IMR-90 (cell line): Measurements from ENCODE around the gene PTGDS. TPM values are rescaled to one million over a fixed set of nuclear protein-coding genes. Genes with fewer than 3 reads are reported as not detected.

ENCODE experiments used
- ATAC-seq: fragments of 200-7000 bp; cut with Tn5 transposase; 2 replicates; pipeline ENCODE4 v1.9.1; 2020; ENCODE audit warnings: low read depth, mild to moderate bottlenecking, moderate library complexity
- BruUV-seq: library from RNA; stranded (reverse); fragments of 400-500 nt; replicated peaks from 2 replicates; lab custom pipeline; 2021; lab: Mats Ljungman, UMichigan
- CTCF ChIA-PET: fragments of 300-600 bp; formaldehyde crosslinking; extraction: SDS; loops from one replicate; lab custom pipeline; 2021; ENCODE audit warnings: antibody characterized with exemption; lab: Yijun Ruan, JAX
- POLR2A ChIA-PET: fragments of 300-600 bp; sonication (Branson Sonifier 250); formaldehyde crosslinking; loops from one replicate; lab custom pipeline; 2022; ENCODE audit warnings: antibody characterized with exemption; ENCODE audit not compliant: unreplicated experiment; lab: Charles Lee
- DNase-seq: peaks from one replicate; pipeline ENCODE4 v3.0.0; 2013
- H2AFZ ChIP-seq: replicated peaks from 2 replicates; pipeline ENCODE3; 2013; ENCODE audit warnings: low read length, mild to moderate bottlenecking; ENCODE audit not compliant: poor library complexity
- H2AK5ac ChIP-seq: 2 replicates; pipeline ENCODE4 v1.6.1; 2013; ENCODE audit warnings: low read depth, low read length, inconsistent platforms
- H2AK9ac ChIP-seq: replicated peaks from 2 replicates; pipeline ENCODE3; 2013; ENCODE audit warnings: mild to moderate bottlenecking, low read depth, low read length, moderate library complexity; ENCODE audit not compliant: poor library complexity
- H2BK120ac ChIP-seq: 2 replicates; pipeline ENCODE4 v1.6.1; 2013; ENCODE audit warnings: low read depth, low read length, inconsistent platforms
- H2BK15ac ChIP-seq: 3 replicates; pipeline ENCODE4 v1.6.1; 2013; ENCODE audit warnings: low read depth, low read length, inconsistent platforms
- H2BK20ac ChIP-seq: 2 replicates; pipeline ENCODE4 v1.6.1; 2013; ENCODE audit warnings: low read depth, mild to moderate bottlenecking, inconsistent platforms, low read length, moderate library complexity
- H2BK5ac ChIP-seq: 2 replicates; pipeline ENCODE4 v1.6.1; 2013; ENCODE audit warnings: mild to moderate bottlenecking, low read depth, low read length, inconsistent platforms; ENCODE audit not compliant: poor library complexity, severe bottlenecking
- H3K14ac ChIP-seq: replicated peaks from 2 replicates; pipeline ENCODE4 v1.6.1; 2013; ENCODE audit warnings: low read depth, low read length, inconsistent platforms
- H3K18ac ChIP-seq: 2 replicates; pipeline ENCODE4 v1.6.1; 2013; ENCODE audit warnings: low read depth, low read length, control low read depth
- H3K23ac ChIP-seq: 2 replicates; pipeline ENCODE4 v1.6.1; 2013; ENCODE audit warnings: low read depth, low read length, inconsistent platforms
- H3K27ac ChIP-seq: 2 replicates; pipeline ENCODE4 v1.5.1; 2013; ENCODE audit warnings: mild to moderate bottlenecking, control low read depth, low read length; ENCODE audit not compliant: insufficient read depth
- H3K27me3 ChIP-seq: 2 replicates; pipeline ENCODE4 v1.6.1; 2013; ENCODE audit warnings: low read length; ENCODE audit not compliant: control insufficient read depth, insufficient read depth
- H3K36me3 ChIP-seq: 2 replicates; pipeline ENCODE4 v1.6.1; 2013; ENCODE audit warnings: low read length, mixed read lengths; ENCODE audit not compliant: control insufficient read depth, insufficient read depth
- H3K4ac ChIP-seq: 2 replicates; pipeline ENCODE4 v1.6.1; 2013; ENCODE audit warnings: low read depth, low read length, inconsistent platforms
- H3K4me1 ChIP-seq: 2 replicates; pipeline ENCODE4 v1.6.1; 2013; ENCODE audit warnings: low read length, mixed read lengths; ENCODE audit not compliant: control insufficient read depth, insufficient read depth
- H3K4me2 ChIP-seq: 2 replicates; pipeline ENCODE4 v1.6.1; 2013; ENCODE audit warnings: low read depth, mild to moderate bottlenecking, control low read depth, low read length, moderate library complexity
- H3K4me3 ChIP-seq: 2 replicates; pipeline ENCODE4 v1.5.1; 2013; ENCODE audit warnings: low read depth, mild to moderate bottlenecking, control low read depth, low read length, moderate library complexity; ENCODE audit not compliant: insufficient read depth
- H3K56ac ChIP-seq: 2 replicates; pipeline ENCODE4 v1.6.1; 2013; ENCODE audit warnings: low read length, inconsistent platforms; ENCODE audit not compliant: insufficient read depth; ENCODE audit errors: extremely low read depth
- H3K79me1 ChIP-seq, 2 experiments: 2 replicates each; pipeline ENCODE4 v1.6.1; 2013; ENCODE audit warnings: low read length in 2 of 2, inconsistent platforms in 1 of 2, low read depth in 1 of 2
- H3K9ac ChIP-seq: 2 replicates; pipeline ENCODE4 v1.6.1; 2013; ENCODE audit warnings: low read depth, low read length, control low read depth
- H3K9me1 ChIP-seq: 2 replicates; pipeline ENCODE4 v1.6.1; 2013; ENCODE audit warnings: low read length, inconsistent platforms; ENCODE audit not compliant: insufficient read depth
- H3K9me3 ChIP-seq: 2 replicates; pipeline ENCODE4 v1.6.1; 2013; ENCODE audit warnings: low read length; ENCODE audit not compliant: control insufficient read depth, insufficient read depth
- H4K20me1 ChIP-seq: 2 replicates; pipeline ENCODE4 v1.6.1; 2013; ENCODE audit warnings: low read length, inconsistent platforms; ENCODE audit not compliant: insufficient read depth
- H4K5ac ChIP-seq: 2 replicates; pipeline ENCODE4 v1.6.1; 2013; ENCODE audit warnings: mild to moderate bottlenecking, low read depth, low read length, control low read depth
- H4K8ac ChIP-seq, 2 experiments: 2 replicates each; pipeline ENCODE4 v1.6.1; 2013; ENCODE audit warnings: low read depth in 2 of 2, low read length in 2 of 2, control low read depth in 1 of 2, inconsistent platforms in 1 of 2
- H4K91ac ChIP-seq: 2 replicates; pipeline ENCODE4 v1.6.1; 2013; ENCODE audit warnings: low read depth, low read length, inconsistent platforms; ENCODE audit not compliant: insufficient read depth
- BHLHE40 ChIP-seq: fragments of 150-350 bp; IDR thresholded peaks from 2 replicates; pipeline ENCODE4 v1.6.1; 2016; ENCODE audit warnings: mild to moderate bottlenecking, low read depth, low read length
- CEBPB ChIP-seq: IDR thresholded peaks from 2 replicates; pipeline ENCODE4 v1.6.1; 2012; ENCODE audit warnings: low read depth, low read length, improper control_type of control experiment
- CHD1 ChIP-seq: IDR thresholded peaks from 2 replicates; pipeline ENCODE4 v1.6.1; 2012; ENCODE audit warnings: low read depth, low read length, improper control_type of control experiment
- FOS ChIP-seq: fragments of 150-350 bp; IDR thresholded peaks from 2 replicates; pipeline ENCODE4 v1.6.1; 2016; ENCODE audit warnings: low read depth, low read length
- MAZ ChIP-seq: IDR thresholded peaks from 2 replicates; pipeline ENCODE4 v1.6.1; 2012; ENCODE audit warnings: low read depth, mild to moderate bottlenecking, low read length, improper control_type of control experiment, moderate library complexity, borderline replicate concordance
- MXI1 ChIP-seq: IDR thresholded peaks from 2 replicates; pipeline ENCODE4 v1.6.1; 2012; ENCODE audit warnings: low read depth, mild to moderate bottlenecking, low read length, moderate library complexity, borderline replicate concordance
- NFE2L2 ChIP-seq: fragments of 150-350 bp; IDR thresholded peaks from 2 replicates; pipeline ENCODE4 v1.6.1; 2016; ENCODE audit warnings: low read depth, mild to moderate bottlenecking, low read length
- POLR2A ChIP-seq: IDR thresholded peaks from 2 replicates; pipeline ENCODE4 v1.6.1; 2012; ENCODE audit warnings: mild to moderate bottlenecking, low read depth, low read length
- RAD21 ChIP-seq: IDR thresholded peaks from 2 replicates; pipeline ENCODE4 v1.6.1; 2012; ENCODE audit warnings: low read length, improper control_type of control experiment
- RCOR1 ChIP-seq: IDR thresholded peaks from 2 replicates; pipeline ENCODE4 v1.6.1; 2012; ENCODE audit warnings: mild to moderate bottlenecking, low read length, improper control_type of control experiment; ENCODE audit not compliant: insufficient replicate concordance
- RFX5 ChIP-seq: IDR thresholded peaks from 2 replicates; pipeline ENCODE4 v1.8.0; 2012; ENCODE audit warnings: low read depth, mild to moderate bottlenecking, low read length, moderate library complexity
- WGBS, 2 experiments: methylation state at CpG; one replicate each; pipeline versions ENCODE4 v1.1.5 to v1.1.7; 2013; ENCODE audit warnings: missing lambda C conversion rate in 2 of 2; ENCODE audit not compliant: insufficient read length in 1 of 2; ENCODE audit errors: extremely low coverage in 2 of 2; 5-methylcytosine and 5-hydroxymethylcytosine counted together
- dilution Hi-C: fragments of 300-500 bp; cut with HindIII; formaldehyde crosslinking; loops from one replicate; pipeline ENCODE4 v1.14.3; 2018; ENCODE audit warnings: low sequenced_read_pairs; ENCODE audit not compliant: unreplicated experiment
- in situ Hi-C: fragments of 300-500 bp; cut with MboI; formaldehyde crosslinking; loops from 3 replicates; pipeline ENCODE4 v1.14.3; 2019; ENCODE audit warnings: low sequenced_read_pairs, inconsistent platforms, mixed read lengths
- intact Hi-C: fragments of 100-400 bp; cut with micrococcal nuclease; formaldehyde crosslinking; loops from 2 replicates; pipeline ENCODE4 v1.10.0; 2022
- polyA plus RNA-seq, 3 experiments: library from polyadenylated mRNA; depleted of rRNA; stranded (reverse); fragments of >200 nt; gene quantifications; 2 replicates each; pipeline ENCODE4 v1.2.3, GENCODE V29; 2012; ENCODE audit warnings: low replicate concordance in 1 of 3
- total RNA-seq: library from RNA; depleted of rRNA; stranded (reverse); fragments of >200 nt; gene quantifications from 2 replicates; pipeline ENCODE4 v1.2.3, GENCODE V29; 2012
- TF ChIP-seq, protein P1 (sequence below): conservative IDR thresholded peaks from 2 replicates; pipeline ENCODE4 v1.5.1; 2012; ENCODE audit warnings: mild to moderate bottlenecking, low read depth, low read length, improper control_type of control experiment
- TF ChIP-seq, protein P2 (sequence below): fragments of 150-350 bp; IDR thresholded peaks from 2 replicates; pipeline ENCODE4 v1.6.1; 2016; ENCODE audit warnings: low read depth, mild to moderate bottlenecking, low read length, moderate library complexity, borderline replicate concordance
- TF ChIP-seq, protein P3 (sequence below): fragments of 150-350 bp; IDR thresholded peaks from 2 replicates; pipeline ENCODE4 v1.6.1; 2017; ENCODE audit warnings: mild to moderate bottlenecking, antibody characterized with exemption, low read length, low read depth

The PTGDS gene
- total and polyA plus RNA-seq, 2 of the 4 experiments (the other 2 are of a cell fraction) = 1.2 TPM; not detected in 1

DNA sequence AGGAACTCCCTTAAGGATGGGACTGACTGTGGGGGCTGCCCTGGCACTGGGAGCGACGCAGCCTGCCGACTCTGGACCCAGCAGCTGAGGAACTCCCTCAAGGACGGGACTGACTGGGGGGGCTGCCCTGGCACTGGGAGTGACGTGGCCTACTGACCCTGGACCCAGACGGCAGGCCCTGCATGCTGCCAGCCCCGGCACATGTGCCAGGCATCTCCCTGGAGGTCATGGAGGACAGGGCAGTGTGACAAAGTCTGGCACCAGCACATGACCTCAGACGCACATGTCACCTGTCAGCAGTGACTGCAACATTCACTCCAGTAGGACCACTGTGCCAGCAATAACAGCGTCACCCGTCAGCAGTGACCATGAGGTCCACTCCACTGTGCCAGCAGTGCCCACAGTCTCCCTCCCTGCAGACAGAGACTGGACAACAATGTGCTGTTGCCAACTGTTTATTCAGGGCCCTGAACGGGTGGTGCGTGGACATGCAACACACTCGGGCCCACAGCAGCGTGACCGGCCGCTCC is 37.2 kb upstream of the PTGDS start:
- Histone ChIP-seq H2BK15ac (no peak overlapping the region), H3K9me1 (peaks cover 7% of the 10 kb centered on the region), H3K4me1 (peaks cover 4% of the 10 kb centered on the region), H2AFZ (no peak overlapping the region), H3K79me1 (peaks cover 8 to 47% of the 10 kb centered on the region in 2 experiments), H3K18ac (no peak overlapping the region), H2AK9ac (no peak overlapping the region), H3K4ac (no peak overlapping the region), H4K91ac (no peak overlapping the region), H2BK5ac (no peak overlapping the region), H3K56ac (no peak overlapping the region), H3K27me3 (no peaks in the 10 kb centered on the region), H2BK20ac (no peak overlapping the region), H3K9me3 (no peaks in the 10 kb centered on the region), H3K36me3 (peaks cover 48% of the 10 kb centered on the region), H3K9ac (no peak overlapping the region), H3K23ac (no peak overlapping the region), H2BK120ac (no peak overlapping the region), H3K4me3 (no peak overlapping the region), H4K20me1 (peaks cover 22% of the 10 kb centered on the region), H3K27ac (no peak overlapping the region), H4K8ac (no peak overlapping the region), H3K14ac (no peak overlapping the region), H2AK5ac (no peak overlapping the region), H3K4me2 (no peak overlapping the region), H4K5ac (no peak overlapping the region)
- BruUV-seq = no TSS peak
- TF ChIP-seq, protein P1, sequence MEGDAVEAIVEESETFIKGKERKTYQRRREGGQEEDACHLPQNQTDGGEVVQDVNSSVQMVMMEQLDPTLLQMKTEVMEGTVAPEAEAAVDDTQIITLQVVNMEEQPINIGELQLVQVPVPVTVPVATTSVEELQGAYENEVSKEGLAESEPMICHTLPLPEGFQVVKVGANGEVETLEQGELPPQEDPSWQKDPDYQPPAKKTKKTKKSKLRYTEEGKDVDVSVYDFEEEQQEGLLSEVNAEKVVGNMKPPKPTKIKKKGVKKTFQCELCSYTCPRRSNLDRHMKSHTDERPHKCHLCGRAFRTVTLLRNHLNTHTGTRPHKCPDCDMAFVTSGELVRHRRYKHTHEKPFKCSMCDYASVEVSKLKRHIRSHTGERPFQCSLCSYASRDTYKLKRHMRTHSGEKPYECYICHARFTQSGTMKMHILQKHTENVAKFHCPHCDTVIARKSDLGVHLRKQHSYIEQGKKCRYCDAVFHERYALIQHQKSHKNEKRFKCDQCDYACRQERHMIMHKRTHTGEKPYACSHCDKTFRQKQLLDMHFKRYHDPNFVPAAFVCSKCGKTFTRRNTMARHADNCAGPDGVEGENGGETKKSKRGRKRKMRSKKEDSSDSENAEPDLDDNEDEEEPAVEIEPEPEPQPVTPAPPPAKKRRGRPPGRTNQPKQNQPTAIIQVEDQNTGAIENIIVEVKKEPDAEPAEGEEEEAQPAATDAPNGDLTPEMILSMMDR = no peak
- TF ChIP-seq MAZ = no peak
- no peak for TF ChIP-seq FOS
- TF ChIP-seq, protein P2, sequence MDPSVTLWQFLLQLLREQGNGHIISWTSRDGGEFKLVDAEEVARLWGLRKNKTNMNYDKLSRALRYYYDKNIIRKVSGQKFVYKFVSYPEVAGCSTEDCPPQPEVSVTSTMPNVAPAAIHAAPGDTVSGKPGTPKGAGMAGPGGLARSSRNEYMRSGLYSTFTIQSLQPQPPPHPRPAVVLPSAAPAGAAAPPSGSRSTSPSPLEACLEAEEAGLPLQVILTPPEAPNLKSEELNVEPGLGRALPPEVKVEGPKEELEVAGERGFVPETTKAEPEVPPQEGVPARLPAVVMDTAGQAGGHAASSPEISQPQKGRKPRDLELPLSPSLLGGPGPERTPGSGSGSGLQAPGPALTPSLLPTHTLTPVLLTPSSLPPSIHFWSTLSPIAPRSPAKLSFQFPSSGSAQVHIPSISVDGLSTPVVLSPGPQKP = no peak
- no peak for TF ChIP-seq POLR2A
- TF ChIP-seq CEBPB = no peak
- TF ChIP-seq NFE2L2 = no peak
- TF ChIP-seq RCOR1 = no peak
- TF ChIP-seq RAD21 = no peak
- TF ChIP-seq, protein P3, sequence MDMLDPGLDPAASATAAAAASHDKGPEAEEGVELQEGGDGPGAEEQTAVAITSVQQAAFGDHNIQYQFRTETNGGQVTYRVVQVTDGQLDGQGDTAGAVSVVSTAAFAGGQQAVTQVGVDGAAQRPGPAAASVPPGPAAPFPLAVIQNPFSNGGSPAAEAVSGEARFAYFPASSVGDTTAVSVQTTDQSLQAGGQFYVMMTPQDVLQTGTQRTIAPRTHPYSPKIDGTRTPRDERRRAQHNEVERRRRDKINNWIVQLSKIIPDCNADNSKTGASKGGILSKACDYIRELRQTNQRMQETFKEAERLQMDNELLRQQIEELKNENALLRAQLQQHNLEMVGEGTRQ = no peak
- TF ChIP-seq CHD1 = no peak
- no peak for TF ChIP-seq RFX5
- TF ChIP-seq MXI1 = no peak
- TF ChIP-seq BHLHE40 = no peak
- dilution Hi-C loops (no loop called here), intact Hi-C loops (no loop called here), in situ Hi-C loops (no loop called here)
- no peak for DNase-seq
- 89% methylated on average over 15 of the region's 16 CpGs; no CpG with 5 or more reads in 1 of the 2 experiments for WGBS, 2 experiments
- no peak for ATAC-seq
- CTCF ChIA-PET = no interaction called here
- POLR2A ChIA-PET = no interaction called here
